WTC11 (cell line): ENCODE data around the gene MOB2.

Experiments used
- CTCF ChIP-seq: fragments of 200-600 bp; IDR thresholded peaks from 2 replicates; pipeline ENCODE4 v1.8.0; 2022; ENCODE audit warnings: antibody characterized with exemption
- NR2C2 ChIP-seq: sonication (generic); formaldehyde crosslinking; IDR thresholded peaks from 2 replicates; pipeline ENCODE4 v1.8.0; 2022; ENCODE audit warnings: mild to moderate bottlenecking, missing genetic modification reagents
- RORB ChIP-seq: fragments of 250-450 bp; sonication (Bioruptor Pico); IDR thresholded peaks from 2 replicates; pipeline ENCODE4 v1.9.0; 2021; ENCODE audit warnings: mild to moderate bottlenecking
- TEAD4 ChIP-seq: sonication (generic); formaldehyde crosslinking; IDR thresholded peaks from 2 replicates; pipeline ENCODE4 v1.8.0; 2022; ENCODE audit warnings: mild to moderate bottlenecking, missing genetic modification reagents
- TF ChIP-seq, protein P1 (sequence below): sonication (generic); formaldehyde crosslinking; IDR thresholded peaks from 2 replicates; pipeline ENCODE4 v1.8.0; 2022; ENCODE audit warnings: mild to moderate bottlenecking, missing genetic modification reagents
- TF ChIP-seq, protein P2 (sequence below): sonication (generic); formaldehyde crosslinking; IDR thresholded peaks from 2 replicates; pipeline ENCODE4 v1.8.1; 2022; ENCODE audit warnings: missing genetic modification reagents, borderline replicate concordance

GRCh38 chr11:1433568-1433967 is 53.0 kb downstream of the MOB2 start:
- TF ChIP-seq, protein P1, sequence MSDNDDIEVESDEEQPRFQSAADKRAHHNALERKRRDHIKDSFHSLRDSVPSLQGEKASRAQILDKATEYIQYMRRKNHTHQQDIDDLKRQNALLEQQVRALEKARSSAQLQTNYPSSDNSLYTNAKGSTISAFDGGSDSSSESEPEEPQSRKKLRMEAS (CRISPR knock-in tag): no peak
- TF ChIP-seq CTCF (no peak), RORB (no peak), TEAD4 (no peak), NR2C2 (CRISPR knock-in tag) (no peak)
- TF ChIP-seq, protein P2, sequence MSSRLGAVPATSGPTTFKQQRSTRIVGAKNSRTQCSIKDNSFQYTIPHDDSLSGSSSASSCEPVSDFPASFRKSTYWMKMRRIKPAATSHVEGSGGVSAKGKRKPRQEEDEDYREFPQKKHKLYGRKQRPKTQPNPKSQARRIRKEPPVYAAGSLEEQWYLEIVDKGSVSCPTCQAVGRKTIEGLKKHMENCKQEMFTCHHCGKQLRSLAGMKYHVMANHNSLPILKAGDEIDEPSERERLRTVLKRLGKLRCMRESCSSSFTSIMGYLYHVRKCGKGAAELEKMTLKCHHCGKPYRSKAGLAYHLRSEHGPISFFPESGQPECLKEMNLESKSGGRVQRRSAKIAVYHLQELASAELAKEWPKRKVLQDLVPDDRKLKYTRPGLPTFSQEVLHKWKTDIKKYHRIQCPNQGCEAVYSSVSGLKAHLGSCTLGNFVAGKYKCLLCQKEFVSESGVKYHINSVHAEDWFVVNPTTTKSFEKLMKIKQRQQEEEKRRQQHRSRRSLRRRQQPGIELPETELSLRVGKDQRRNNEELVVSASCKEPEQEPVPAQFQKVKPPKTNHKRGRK: no peak
